ENCODE measurements around the gene CCL3.
"Not testable (repeated sequence)": the region's sequence is repeated elsewhere in the genome, so short reads cannot be mapped to it uniquely, and the experiment has no call there.

CCL3 gene

DNA sequence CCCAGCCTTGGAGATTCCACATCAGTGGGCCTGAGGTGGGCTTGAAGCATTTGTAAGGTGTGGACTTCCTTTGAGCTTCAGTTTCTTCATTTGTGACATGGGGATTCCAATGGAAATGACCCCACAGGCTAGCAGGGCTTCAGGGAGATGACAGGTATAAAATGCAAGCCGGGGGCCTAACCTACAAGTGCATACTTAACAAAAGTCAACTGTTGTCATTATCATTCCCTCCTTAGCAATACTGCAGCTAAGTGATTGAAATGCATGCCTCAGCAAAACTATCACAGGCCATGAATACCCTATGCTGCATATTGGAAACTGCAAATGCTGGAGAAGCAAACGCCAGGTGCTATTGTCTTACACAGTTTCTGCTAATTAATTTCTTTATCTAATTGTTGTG lies 33.5 kb upstream of the CCL3 start:
- Histone ChIP-seq H3K9me3 (ENCODE audit: insufficient read depth, low read length) (peaks cover 24% of the 10 kb centered on the region), H3K9ac (ENCODE audit: insufficient read length, low read depth) (no peak overlapping the region), H3K4me1 (ENCODE audit: insufficient read depth, insufficient read length) (peaks cover under 1% of the 10 kb centered on the region), H3K27me3 (ENCODE audit: insufficient read depth, insufficient read length) (no peaks in the 10 kb centered on the region), H3K4me3 (ENCODE audit: insufficient read length, low read depth) (no peak overlapping the region), H3K36me3 (ENCODE audit: insufficient read depth, insufficient read length, low read length) (no peaks in the 10 kb centered on the region)
- DNase-seq (ENCODE audit: low read depth, low spot score), result peak; percentile 36
- no peak for TF ChIP-seq YY1 (IDR thresholded peaks at IDR 0.05; ENCODE audit: insufficient read depth, insufficient read length)
- TF ChIP-seq SUZ12 (IDR thresholded peaks at IDR 0.05; ENCODE audit: extremely low read depth, insufficient read depth, insufficient read length), result no peak
- TF ChIP-seq ZNF274 (IDR thresholded peaks at IDR 0.05; ENCODE audit: low read depth, low read length), result no peak

DNA sequence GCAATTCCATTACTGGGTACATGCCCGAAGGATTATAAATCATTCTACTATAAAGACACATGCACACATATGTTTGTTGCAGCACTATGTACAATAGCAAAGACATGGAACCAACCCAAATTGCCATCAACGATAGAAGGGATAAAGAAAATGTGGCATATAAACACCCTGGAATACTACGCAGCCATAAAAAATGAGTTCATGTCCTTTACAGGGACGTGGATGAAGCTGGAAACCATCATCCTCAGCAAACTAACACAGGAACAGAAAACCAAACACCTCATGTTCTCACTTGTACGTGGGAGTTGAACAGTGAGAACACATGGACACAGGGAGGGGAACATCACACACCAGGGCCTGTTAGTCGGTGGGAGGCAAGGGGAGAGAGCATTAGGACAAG lies 31.2 kb upstream of the CCL3 start:
- H3K9ac ChIP-seq (ENCODE audit: insufficient read length, low read depth); H3K27me3 ChIP-seq (ENCODE audit: insufficient read depth, insufficient read length); H3K4me3 ChIP-seq (ENCODE audit: insufficient read length, low read depth); H3K4me1 ChIP-seq (ENCODE audit: insufficient read depth, insufficient read length); DNase-seq (ENCODE audit: low read depth, low spot score); H3K36me3 ChIP-seq (ENCODE audit: insufficient read depth, insufficient read length, low read length): not testable (repeated sequence)
- peaks cover 22% of the 10 kb centered on the region for H3K9me3 ChIP-seq (ENCODE audit: insufficient read depth, low read length)

DNA sequence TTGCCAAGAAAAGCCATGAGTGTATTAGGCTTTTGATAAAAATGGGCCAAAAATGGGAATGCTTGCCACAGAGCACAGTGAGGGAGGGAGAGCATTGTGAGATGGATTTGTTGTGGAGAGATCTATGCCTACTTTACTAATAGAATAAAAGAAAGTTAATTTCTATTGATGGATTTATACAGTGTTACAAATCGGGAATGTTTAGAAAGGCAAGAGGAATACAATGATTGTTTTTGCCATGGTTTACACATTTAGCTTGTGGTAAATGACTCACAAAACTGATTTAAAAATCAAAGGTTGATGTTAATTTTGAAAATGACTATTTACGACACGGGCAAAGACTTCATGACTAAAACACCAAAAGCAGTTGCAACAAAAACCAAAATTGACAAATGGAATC lies 30.3 kb upstream of the CCL3 start:
- TF ChIP-seq SUZ12 (IDR thresholded peaks at IDR 0.05; ENCODE audit: extremely low read depth, insufficient read depth, insufficient read length) (no peak), YY1 (IDR thresholded peaks at IDR 0.05; ENCODE audit: insufficient read depth, insufficient read length) (no peak), ZNF274 (IDR thresholded peaks at IDR 0.05; ENCODE audit: low read depth, low read length) (no peak)
- no peaks in the 10 kb centered on the region for H3K36me3 ChIP-seq (ENCODE audit: insufficient read depth, insufficient read length, low read length)
- H3K4me1 ChIP-seq (ENCODE audit: insufficient read depth, insufficient read length), result peaks cover 2% of the 10 kb centered on the region
- H3K9ac ChIP-seq (ENCODE audit: insufficient read length, low read depth), result no peak overlapping the region
- no peak for DNase-seq (ENCODE audit: low read depth, low spot score)
- H3K4me3 ChIP-seq (ENCODE audit: insufficient read length, low read depth), result no peak overlapping the region
- peaks cover 14% of the 10 kb centered on the region for H3K9me3 ChIP-seq (ENCODE audit: insufficient read depth, low read length)
- H3K27me3 ChIP-seq (ENCODE audit: insufficient read depth, insufficient read length), result no peaks in the 10 kb centered on the region

DNA sequence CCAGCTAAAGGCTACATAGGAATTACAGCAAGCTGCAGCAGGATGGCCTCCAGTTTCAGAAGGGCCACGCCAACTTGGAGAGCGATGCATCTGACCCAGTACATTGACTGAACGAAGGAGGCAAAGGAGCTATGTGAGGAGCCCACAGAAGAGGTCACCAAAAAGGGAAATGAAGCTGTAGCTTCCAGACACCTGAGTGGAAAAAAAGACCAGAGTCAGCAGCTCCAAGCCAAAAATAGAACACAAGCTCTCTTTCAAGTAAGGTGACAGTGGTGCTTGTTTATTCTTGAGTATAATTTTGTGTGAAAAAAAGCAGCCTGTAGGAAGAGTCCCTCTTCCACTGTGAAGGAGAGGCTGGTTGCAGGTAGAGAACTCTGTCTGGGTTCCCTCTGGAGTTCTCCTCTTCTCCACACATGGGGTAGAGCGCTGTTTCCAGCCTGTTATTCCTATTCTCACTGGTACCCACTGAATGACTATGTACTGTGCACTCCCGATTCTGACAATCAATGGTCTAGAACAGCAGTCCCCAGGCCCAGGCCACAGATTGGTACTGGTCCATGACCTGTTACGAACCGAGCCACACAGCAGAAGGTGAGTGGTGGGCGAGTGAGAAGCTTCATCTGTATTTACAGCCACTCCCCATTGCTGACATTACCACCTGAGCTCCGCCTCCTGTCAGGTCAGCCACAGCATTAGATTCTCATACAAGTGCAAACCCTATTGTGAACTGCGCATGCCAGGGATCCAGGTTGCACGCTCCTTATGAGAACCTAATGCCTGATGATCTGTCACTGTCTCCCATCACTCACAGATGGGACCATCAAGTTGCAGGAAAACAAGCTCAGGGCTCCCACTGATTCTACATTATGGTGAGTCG lies 28.8 kb upstream of the CCL3 start:
- H3K4me1 ChIP-seq (ENCODE audit: insufficient read depth, insufficient read length), result peaks cover 2% of the 10 kb centered on the region
- no peak overlapping the region for H3K9ac ChIP-seq (ENCODE audit: insufficient read length, low read depth)
- H3K4me3 ChIP-seq (ENCODE audit: insufficient read length, low read depth), result no peak overlapping the region
- no peaks in the 10 kb centered on the region for H3K27me3 ChIP-seq (ENCODE audit: insufficient read depth, insufficient read length)
- no peak for DNase-seq (ENCODE audit: low read depth, low spot score)
- H3K9me3 ChIP-seq (ENCODE audit: insufficient read depth, low read length), result no peaks in the 10 kb centered on the region
- no peaks in the 10 kb centered on the region for H3K36me3 ChIP-seq (ENCODE audit: insufficient read depth, insufficient read length, low read length)
- TF ChIP-seq SUZ12 (IDR thresholded peaks at IDR 0.05; ENCODE audit: extremely low read depth, insufficient read depth, insufficient read length), result no peak
- TF ChIP-seq ZNF274 (IDR thresholded peaks at IDR 0.05; ENCODE audit: low read depth, low read length), result no peak
- TF ChIP-seq YY1 (IDR thresholded peaks at IDR 0.05; ENCODE audit: insufficient read depth, insufficient read length), result no peak

DNA sequence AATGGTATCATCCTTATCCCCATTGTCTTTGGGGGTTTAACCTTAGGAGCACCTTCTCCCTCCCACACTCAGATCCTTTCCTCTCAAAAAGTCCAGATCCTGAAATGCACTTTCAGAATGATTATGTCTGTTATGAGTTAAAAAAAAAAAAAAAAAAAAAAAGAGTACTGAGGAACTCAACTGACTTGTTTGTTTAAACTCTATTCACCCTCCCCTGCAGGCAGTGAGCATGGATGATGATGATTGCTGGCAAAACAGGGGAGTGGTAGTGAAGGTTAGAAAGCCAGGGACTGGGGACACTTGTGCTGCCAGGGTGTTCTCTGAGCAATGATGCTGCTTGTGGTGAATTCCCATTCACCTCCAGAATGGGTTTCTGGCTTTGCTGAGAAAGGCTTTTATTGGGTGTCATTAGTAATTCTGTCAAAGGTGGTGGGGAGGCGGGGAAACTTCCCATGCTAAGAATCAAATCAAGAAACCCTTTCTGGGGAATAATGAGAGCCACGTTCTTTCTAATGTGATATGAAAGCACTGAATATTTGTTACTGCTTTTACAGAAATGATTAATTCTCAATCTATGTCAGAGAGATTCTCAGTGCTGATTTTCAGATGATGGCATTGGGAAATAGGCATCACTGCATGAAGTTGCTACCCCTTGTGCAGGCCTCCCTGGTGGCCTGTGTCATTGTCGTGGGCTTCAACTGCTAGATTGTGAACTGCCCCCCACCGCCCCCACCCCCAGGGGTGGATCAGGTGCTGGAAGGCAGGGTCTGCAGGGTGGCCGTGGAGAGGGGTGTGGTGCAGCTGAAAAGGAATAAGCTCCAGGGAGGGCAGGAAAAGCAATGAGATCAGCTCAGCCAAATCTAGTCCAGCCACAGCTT lies 27.8 kb upstream of the CCL3 start:
- no peak for DNase-seq (ENCODE audit: low read depth, low spot score)
- H3K9me3 ChIP-seq (ENCODE audit: insufficient read depth, low read length), result 0 out of 2 replicates have a peak, but pooled peaks cover 4% of the 10 kb centered on the region
- peaks cover 2% of the 10 kb centered on the region for H3K4me1 ChIP-seq (ENCODE audit: insufficient read depth, insufficient read length)
- no peak overlapping the region for H3K4me3 ChIP-seq (ENCODE audit: insufficient read length, low read depth)
- H3K36me3 ChIP-seq (ENCODE audit: insufficient read depth, insufficient read length, low read length), result no peaks in the 10 kb centered on the region
- no peaks in the 10 kb centered on the region for H3K27me3 ChIP-seq (ENCODE audit: insufficient read depth, insufficient read length)
- TF ChIP-seq ZNF274 (IDR thresholded peaks at IDR 0.05; ENCODE audit: low read depth, low read length) (no peak), SUZ12 (IDR thresholded peaks at IDR 0.05; ENCODE audit: extremely low read depth, insufficient read depth, insufficient read length) (no peak), YY1 (IDR thresholded peaks at IDR 0.05; ENCODE audit: insufficient read depth, insufficient read length) (no peak)
- no peak overlapping the region for H3K9ac ChIP-seq (ENCODE audit: insufficient read length, low read depth)

DNA sequence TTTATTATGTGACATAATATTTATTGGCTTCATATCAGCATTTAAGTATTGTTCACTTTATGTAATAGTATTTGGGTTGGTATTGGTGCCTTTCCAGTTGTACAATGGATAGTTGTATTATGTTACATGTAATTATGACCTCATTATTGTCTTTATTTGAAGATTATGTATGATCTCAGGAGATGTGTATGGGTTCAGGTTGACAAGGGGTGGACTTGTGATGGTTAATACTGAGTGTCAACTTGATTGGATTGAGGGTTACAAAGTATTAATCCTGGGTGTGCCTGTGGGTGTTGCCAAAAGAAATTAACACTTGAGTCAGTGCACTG lies 25.7 kb upstream of the CCL3 start:
- not testable (repeated sequence) for DNase-seq (ENCODE audit: low read depth, low spot score); H3K4me3 ChIP-seq (ENCODE audit: insufficient read length, low read depth); H3K36me3 ChIP-seq (ENCODE audit: insufficient read depth, insufficient read length, low read length); H3K9ac ChIP-seq (ENCODE audit: insufficient read length, low read depth); H3K27me3 ChIP-seq (ENCODE audit: insufficient read depth, insufficient read length); H3K4me1 ChIP-seq (ENCODE audit: insufficient read depth, insufficient read length)
- H3K9me3 ChIP-seq (ENCODE audit: insufficient read depth, low read length), result peaks cover 10% of the 10 kb centered on the region; the same call in 1 of the 2 replicates

DNA sequence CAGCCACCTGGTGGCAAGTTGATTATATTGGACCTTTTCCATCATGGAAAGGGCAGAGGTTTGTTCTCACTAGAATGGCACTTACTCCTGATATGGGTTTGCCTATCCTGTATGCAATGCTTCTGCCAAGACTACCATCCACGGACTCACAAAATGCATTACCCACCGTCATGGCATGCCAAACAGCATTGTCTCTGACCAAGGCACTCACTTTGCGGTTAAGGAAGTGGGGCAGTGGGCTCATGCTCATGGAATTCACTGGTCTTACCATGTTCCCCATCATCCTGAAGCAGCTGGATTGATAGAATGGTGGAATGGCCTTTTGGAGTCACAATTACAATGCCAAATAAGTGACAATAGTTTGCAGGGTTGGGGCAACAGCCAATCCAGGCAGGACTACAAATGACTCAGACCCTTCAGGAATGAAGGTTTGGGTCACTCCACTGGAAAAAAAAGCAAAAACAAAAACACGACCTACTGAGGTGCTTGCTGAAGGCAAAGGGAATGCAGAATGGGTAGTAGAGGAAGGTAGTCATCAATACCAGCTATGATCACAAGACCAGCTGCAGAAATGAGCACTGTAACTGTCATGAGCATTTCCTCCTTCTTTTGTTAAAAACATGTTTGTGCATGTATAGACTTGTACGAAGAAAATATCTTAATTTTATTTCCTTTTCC lies 25.2 kb upstream of the CCL3 start:
- not testable (repeated sequence) for H3K4me3 ChIP-seq (ENCODE audit: insufficient read length, low read depth)

DNA sequence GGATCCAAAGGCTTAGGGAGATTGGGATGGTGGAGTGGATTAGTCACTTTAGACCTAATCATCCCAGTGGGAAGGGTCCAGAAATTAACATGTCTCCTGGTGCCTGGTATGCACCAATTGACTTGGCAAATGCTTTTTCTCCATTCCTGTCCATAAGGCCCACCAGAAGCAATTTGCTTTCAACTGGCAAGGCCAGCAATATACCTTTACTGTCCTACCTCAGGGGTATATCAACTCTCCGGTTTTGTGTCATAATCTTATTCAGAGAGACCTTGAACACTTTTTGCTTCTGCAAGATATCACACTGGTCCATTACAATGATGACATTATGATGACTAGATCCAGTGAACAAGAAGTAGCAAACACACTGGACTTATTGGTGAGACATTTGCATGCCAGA lies 23.2 kb upstream of the CCL3 start:
- DNase-seq (ENCODE audit: low read depth, low spot score); H3K9ac ChIP-seq (ENCODE audit: insufficient read length, low read depth); H3K36me3 ChIP-seq (ENCODE audit: insufficient read depth, insufficient read length, low read length); H3K4me3 ChIP-seq (ENCODE audit: insufficient read length, low read depth); H3K27me3 ChIP-seq (ENCODE audit: insufficient read depth, insufficient read length); H3K4me1 ChIP-seq (ENCODE audit: insufficient read depth, insufficient read length): not testable (repeated sequence)
- H3K9me3 ChIP-seq (ENCODE audit: insufficient read depth, low read length), result peaks cover 10% of the 10 kb centered on the region; the same call in 1 of the 2 replicates

More for the DNA sequence above, 25.2 kb upstream of the CCL3 start:
- DNase-seq (ENCODE audit: low read depth, low spot score); H3K27me3 ChIP-seq (ENCODE audit: insufficient read depth, insufficient read length); H3K36me3 ChIP-seq (ENCODE audit: insufficient read depth, insufficient read length, low read length); H3K9ac ChIP-seq (ENCODE audit: insufficient read length, low read depth); H3K4me1 ChIP-seq (ENCODE audit: insufficient read depth, insufficient read length): not testable (repeated sequence)
- H3K9me3 ChIP-seq (ENCODE audit: insufficient read depth, low read length), result peaks cover 10% of the 10 kb centered on the region; the same call in 1 of the 2 replicates
